GF-D8 (cell line): Measurements from ENCODE around the gene RALGAPB.
A peak's percentile ranks its signal among the peaks of the same experiment; 100 is the strongest.
"Not testable (repeated sequence)": the region's sequence is repeated elsewhere in the genome, so short reads cannot be mapped to it uniquely, and the experiment has no call there.

Experiments
- DNase-seq: peaks from one replicate; lab custom pipeline; 2025; lab: John Stamatoyannopoulos, UW

The RALGAPB gene

DNA sequence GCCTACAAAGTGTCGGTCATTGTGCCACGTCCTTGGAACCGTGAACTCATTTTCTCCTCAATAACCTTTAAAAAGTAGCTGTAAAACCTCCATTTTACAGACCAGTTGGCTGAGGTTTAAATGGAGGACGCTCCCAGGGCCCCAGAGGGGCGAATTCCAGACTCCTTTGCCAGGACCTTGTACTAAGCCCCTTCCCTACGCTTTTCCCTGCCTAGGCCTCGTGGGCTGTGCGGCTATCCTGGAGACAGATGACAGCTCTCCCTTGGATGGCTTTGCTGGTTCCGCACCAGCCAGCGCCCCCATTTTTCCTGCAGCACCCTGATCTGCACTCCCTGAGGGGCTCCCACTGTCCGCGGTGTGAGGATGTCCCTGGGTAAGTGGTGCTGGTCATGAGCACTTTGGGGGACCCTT is 25.4 kb upstream of the RALGAPB start:
- DNase-seq: no peak

- DNase-seq: peak; percentile 7
Measured at GRCh38 chr20:38447931-38448675, 24.5 kb upstream of the RALGAPB start.

- no peak for DNase-seq
Measured at GRCh38 chr20:38449046-38449445, 23.6 kb upstream of the RALGAPB start.

- DNase-seq: no peak
Measured at GRCh38 chr20:38450412-38450975, 22.1 kb upstream of the RALGAPB start.

DNA sequence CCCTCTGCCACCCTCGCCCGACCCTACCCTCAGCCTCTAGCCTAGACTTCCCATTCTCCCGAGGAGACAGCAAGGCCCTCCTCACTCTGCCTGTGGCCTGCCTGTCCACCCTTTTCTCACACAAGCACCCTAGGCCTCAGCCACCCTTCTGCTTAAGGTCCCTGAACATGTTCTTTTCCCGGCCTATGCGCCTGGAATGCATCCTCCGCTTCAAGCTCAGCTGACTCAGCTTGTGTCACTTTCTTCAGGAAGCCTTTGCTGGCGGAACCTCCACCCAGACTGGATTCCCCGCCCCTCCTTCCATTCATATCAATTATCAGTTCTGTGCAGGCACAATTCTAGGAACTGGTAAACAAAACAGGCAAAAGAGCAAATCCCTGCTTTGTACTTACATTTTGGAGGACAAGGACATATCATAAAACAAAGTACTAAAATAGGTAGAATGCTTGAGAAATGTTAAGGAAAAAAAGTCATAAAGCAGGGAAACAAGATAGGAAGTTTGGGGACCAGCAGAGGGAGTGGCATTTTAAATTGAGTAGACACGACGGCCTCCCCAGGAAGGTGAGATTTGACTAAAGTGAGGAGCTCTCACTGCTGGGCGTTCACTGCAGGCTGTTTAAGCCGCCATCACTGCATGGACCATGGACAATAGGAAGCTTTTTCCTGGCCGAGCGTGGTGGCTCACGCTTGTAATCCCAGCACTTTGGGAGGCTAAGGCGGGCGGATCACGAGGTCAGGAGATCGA is 19.6 kb upstream of the RALGAPB start:
- no peak for DNase-seq

GRCh38 chr20:38453941-38454340 is 18.7 kb upstream of the RALGAPB start:
- peak; percentile 4 for DNase-seq

GRCh38 chr20:38454556-38455473 is 17.8 kb upstream of the RALGAPB start:
- DNase-seq: no peak

DNA sequence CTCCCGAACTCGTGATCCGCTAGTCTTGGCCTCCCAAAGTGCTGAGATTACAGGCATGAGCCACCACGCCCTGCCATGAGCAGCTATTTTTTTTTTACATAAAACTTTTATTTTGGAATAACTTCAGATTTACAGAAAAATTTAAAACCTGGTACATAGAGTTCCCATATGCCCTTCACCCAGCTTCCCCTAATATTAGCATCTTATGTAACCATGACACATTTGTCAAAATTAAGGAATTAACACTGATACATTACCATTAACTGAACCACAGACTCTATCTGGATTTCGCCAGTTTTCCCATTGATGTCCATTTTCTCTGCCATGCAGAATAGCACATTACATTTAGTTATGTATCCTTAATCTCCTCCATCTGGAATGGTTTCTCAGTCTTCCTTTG is 14.3 kb upstream of the RALGAPB start:
- no peak for DNase-seq

GRCh38 chr20:38460040-38460623 is 12.5 kb upstream of the RALGAPB start:
- DNase-seq: no peak

DNA sequence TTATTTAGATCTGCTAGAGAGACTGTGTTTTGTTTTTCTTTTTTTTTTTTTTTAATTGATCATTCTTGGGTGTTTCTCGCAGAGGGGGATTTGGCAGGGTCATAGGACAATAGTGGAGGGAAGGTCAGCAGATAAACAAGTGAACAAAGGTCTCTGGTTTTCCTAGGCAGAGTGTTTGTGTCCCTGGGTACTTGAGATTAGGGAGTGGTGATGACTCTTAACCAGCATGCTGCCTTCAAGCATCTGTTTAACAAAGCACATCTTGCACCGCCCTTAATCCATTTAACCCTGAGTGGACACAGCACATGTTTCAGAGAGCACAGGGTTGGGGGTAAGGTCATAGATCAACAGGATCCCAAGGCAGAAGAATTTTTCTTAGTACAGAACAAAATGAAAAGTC is 12.0 kb upstream of the RALGAPB start:
- DNase-seq: not testable (repeated sequence)

DNA sequence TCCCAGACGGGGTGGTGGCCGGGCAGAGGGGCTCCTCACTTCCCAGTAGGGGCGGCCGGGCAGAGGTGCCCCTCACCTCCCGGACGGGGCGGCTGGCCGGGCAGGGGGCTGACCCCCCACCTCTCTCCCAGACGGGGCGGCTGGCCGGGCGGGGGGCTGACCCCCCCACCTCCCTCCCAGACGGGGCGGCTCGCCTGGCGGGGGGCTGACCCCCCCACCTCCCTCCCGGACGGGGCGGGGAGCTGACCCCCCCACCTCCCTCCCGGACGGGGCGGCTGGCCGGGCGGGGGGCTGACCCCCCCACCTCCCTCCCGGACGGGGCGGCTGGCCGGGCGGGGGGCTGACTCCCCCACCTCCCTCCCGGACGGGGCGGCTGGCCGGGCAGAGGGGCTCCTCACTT is 11.5 kb upstream of the RALGAPB start:
- not testable (repeated sequence) for DNase-seq

DNA sequence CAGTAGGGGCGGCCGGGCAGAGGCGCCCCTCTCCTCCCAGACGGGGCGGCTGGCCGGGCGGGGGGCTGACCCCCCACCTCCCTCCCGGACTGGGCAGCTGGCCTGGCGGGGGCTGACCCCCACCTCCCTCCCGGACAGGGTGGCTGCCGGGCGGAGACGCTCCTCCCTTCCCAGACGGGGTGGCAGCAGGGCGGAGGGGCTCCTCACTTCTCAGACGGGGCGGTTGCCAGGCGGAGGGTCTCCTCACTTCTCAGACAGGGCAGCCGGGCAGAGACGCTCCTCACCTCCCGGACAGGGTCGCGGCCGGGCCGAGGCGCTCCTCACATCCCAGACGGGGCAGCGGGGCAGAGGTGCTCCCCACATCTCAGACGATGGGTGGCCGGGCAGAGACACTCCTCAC is 11.1 kb upstream of the RALGAPB start:
- DNase-seq: not testable (repeated sequence)

DNA sequence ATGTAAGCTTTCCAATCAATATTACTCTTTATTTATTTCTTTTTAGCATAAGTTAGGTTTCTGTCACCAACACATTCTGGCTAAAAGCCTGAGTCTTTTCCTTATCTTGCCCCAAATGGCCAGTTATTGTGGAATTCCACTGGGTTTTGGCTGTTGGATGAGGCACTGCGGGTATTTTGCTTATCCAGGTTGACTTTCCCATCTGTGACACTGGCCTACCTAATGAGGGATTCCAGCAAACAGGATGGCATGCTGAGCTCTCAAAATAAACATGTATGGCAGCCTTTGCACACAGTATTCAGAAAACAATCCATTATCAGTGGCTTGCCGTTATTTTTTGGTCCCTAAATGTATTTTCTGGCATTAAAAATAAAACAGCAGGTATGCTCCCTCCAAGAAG is 6.5 kb upstream of the RALGAPB start:
- DNase-seq: no peak

DNA sequence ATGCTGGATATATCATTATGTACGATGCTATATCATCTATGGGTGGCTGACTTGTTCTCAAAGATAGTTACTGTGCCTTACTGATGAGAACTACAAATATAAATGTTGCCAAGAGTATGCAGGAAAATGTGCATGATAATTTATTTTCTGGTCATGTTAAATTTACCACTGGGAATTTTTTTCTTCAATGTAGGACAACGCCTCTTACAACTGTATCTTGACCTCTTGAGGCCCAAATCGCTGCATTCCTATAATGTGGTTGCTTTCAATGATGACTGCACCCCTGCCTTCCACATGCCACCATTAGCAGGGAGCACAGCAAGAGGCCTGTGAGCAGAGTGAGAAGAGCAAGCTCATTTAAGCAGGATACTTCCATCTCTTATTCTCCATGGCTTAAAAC is 5.7 kb upstream of the RALGAPB start:
- no peak for DNase-seq

DNA sequence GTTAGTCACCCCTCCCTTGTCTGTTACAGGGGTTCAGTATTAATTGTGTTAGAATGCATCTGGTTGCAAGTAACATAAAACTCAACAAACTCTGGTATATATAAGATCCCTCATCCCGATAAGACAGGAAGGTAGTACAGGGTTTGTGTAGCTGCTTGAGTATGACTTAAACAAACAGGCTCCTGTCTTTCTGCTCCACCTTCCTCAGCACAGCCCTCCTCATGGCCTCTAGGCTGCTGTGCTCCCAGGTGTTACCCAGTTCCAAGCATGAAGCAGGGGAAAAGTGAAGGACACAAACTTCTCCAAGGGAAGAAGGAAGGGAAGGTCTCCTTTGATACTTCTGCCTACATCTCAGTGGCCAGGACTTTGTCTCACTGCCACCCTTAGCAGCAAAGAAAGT is 1.4 kb upstream of the RALGAPB start:
- no peak for DNase-seq

DNA sequence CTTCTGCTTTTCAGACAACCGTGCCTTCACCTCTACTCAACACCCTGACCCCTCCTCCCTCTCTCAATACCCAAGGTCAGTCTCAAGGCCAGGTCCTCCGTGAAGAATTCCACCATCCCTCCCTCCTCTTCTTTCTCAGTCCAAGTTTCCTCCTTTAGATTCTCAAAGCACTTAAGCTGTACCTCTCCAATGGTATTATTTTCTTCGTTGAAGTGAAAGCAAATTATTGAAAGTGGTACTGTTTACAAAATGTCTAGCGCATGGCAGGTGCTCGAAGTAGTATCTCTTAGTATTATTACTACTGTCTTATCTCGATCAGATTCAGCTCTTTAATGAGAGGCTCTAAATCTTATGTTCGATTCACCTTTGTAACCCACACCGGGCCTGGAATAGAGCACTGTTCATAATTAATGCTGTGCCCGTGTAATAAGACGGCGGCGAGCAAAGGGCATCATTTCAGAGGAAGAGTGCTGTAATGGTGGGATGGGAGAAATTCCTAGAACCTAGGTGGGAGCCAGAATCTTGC is 593 bp upstream of the RALGAPB start:
- DNase-seq: no peak

DNA sequence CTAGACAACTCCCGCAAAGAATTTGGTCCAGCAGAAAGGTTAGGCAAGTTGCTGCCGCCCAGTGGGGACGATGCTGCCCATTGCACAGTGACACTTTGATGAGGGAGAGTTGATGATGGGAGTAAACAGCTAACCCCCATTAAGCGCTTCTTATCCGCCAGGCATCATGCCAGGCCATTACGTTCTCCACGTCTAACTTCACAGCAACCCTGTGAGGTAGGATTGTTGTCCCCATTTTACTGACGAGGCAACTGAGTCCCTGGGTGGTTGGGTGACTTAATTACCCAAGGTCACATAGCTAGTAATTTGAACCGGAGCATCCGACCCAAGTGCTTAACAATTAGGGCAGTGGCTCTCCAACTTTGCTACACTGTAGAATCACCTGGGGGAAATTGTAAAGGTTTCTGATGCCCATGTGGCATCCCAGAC is 738 bp downstream of the RALGAPB start:
- no peak for DNase-seq

GRCh38 chr20:38477747-38478146 is 5.1 kb downstream of the RALGAPB start:
- DNase-seq: no peak

DNA sequence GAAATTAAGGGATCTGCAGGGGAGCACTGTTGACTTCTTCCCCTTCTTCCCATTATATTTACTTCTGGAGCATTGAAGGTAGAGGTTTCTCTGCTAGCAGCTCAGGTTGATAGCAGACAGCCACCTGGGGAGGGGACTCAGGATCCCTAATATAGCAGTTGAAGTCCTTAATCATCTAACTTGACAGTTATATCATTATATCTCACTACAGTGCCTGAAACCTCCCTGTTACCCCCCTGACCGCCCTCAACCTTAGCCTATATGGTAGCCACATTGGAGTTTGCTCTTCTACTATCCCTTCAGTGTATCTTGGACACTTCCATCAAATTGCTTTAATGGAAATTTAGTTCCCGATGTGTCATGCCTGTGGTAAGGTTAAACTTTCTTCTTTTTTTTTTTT is 7.0 kb downstream of the RALGAPB start:
- no peak for DNase-seq

GRCh38 chr20:38485041-38485440 is 12.4 kb downstream of the RALGAPB start:
- DNase-seq: no peak

- no peak for DNase-seq
Measured at GRCh38 chr20:38489181-38489580, 16.5 kb downstream of the RALGAPB start.
